ENCODE results near the gene GABRB2. TPM values are rescaled to one million over a fixed set of nuclear protein-coding genes. Genes with fewer than 3 reads are reported as not detected.
"Not testable (repeated sequence)": the region's sequence is repeated elsewhere in the genome, so short reads cannot be mapped to it uniquely, and the experiment has no call there.

GABRB2 gene
- polyA plus RNA-seq, 3 donors, result 2.0 to 2.1 (median 2.0) TPM

DNA sequence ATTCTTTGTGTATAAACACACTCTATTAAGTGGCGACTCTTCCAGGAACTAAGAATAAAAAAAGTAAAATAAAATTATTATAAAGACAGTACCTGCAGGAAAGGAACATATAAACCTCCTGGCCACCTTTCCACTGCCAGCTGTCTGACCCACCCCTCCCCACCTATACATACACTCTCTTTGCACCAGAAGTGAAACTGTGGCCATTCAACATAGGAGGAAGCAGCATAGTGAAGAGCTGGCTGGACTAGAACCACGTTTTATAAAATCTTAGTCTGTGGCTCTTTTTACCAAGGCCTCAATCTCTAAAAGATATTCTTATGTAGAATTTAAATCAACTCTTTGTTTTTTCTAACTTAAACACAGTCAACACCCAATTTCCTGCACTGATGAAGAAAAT lies 289.6 kb downstream of the GABRB2 start:
- DNase-seq (ENCODE audit: low read depth in 3 of 3, low spot score in 2 of 3), result no peak

DNA sequence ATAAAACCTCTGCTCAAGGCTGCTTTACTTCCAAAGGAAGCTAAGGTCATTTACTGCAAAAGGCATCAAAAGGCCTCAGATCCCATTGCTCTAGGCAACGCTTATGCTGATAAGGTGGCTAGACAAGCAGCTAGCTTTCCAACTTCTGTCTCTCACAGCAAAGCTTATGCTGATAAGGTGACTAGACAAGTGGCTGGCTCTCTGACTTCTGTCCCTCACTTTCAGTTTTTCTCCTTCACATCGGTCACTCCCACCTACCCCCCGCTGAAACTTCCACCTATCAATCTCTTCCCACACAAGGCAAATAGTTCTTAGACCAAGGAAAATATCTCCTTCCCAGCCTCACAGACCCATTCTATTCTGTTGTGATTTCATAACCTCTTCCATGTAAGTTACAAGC lies 293.6 kb downstream of the GABRB2 start:
- not testable (repeated sequence) for DNase-seq (ENCODE audit: low read depth in 3 of 3, low spot score in 2 of 3)

GRCh38 chr5:161246749-161247148 lies 299.8 kb downstream of the GABRB2 start:
- DNase-seq (ENCODE audit: low read depth in 3 of 3, low spot score in 2 of 3), result no peak

DNA sequence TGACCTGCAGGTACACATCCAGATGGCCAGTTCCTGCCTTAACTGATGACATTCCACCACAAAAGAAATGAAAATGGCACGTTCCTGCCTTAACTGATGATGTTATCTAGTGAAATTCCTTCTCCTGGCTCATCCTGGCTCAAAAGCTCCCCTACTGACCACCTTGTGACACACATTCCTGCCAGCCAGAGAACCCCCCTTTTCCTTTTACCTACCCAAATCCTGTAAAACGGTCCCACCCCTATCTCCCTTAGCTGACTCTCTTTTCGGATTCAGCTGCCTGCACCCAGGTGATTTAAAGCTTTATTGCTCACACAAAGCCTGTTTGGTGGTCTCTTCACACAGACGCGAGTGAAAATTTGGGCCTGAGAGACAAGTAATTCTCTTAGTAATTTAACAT lies 300.7 kb downstream of the GABRB2 start:
- DNase-seq (ENCODE audit: low read depth in 3 of 3, low spot score in 2 of 3), result not testable (repeated sequence)

Other genes starting within 250 kb of the GABRB2 start
- gene GABRA6, start 139.0 kb upstream of the GABRB2 start, polyA plus RNA-seq (ENCODE audit: insufficient read length in 3 of 3), result under 1 TPM in 1 of 3 donors, not detected in 2; 0.17 TPM